Measurements from ENCODE around the gene DPH5.

DNA sequence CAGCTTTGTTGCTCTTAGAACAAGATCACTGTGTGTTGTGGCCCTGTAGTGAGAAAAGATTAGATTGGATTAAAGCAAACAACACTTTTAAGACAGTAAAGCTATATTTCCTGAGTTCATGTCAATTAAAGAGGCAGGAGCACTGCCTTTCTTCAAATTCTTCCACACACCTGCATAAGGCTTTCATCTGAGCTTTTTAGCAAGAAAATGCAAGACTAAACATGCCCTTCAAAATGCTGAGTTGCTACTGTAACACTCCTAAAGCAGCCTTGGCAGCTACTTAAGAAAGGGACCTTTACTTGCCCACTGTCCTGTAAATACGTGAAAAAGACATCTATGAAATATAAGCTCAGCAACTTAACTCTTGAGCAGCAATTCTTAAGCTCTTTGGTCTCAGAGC, 11.8 kb downstream of the DPH5 start:
- TF ChIP-seq, protein P1, sequence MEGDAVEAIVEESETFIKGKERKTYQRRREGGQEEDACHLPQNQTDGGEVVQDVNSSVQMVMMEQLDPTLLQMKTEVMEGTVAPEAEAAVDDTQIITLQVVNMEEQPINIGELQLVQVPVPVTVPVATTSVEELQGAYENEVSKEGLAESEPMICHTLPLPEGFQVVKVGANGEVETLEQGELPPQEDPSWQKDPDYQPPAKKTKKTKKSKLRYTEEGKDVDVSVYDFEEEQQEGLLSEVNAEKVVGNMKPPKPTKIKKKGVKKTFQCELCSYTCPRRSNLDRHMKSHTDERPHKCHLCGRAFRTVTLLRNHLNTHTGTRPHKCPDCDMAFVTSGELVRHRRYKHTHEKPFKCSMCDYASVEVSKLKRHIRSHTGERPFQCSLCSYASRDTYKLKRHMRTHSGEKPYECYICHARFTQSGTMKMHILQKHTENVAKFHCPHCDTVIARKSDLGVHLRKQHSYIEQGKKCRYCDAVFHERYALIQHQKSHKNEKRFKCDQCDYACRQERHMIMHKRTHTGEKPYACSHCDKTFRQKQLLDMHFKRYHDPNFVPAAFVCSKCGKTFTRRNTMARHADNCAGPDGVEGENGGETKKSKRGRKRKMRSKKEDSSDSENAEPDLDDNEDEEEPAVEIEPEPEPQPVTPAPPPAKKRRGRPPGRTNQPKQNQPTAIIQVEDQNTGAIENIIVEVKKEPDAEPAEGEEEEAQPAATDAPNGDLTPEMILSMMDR (IDR thresholded peaks at IDR 0.05) = no peak
- no peak for TF ChIP-seq POLR2A (IDR thresholded peaks at IDR 0.05)

All from right lobe of liver (tissue), 4 donors.